ENCODE measurements around the gene SOX18. TPM values are rescaled to one million over a fixed set of nuclear protein-coding genes. Genes with fewer than 3 reads are reported as not detected.
A peak's percentile ranks its signal among the peaks of the same experiment; 100 is the strongest.

Gene SOX18
- total and polyA plus RNA-seq, 2 donors (not counting 1 experiment from before 2014, with no cell fraction given) = not detected

DNA sequence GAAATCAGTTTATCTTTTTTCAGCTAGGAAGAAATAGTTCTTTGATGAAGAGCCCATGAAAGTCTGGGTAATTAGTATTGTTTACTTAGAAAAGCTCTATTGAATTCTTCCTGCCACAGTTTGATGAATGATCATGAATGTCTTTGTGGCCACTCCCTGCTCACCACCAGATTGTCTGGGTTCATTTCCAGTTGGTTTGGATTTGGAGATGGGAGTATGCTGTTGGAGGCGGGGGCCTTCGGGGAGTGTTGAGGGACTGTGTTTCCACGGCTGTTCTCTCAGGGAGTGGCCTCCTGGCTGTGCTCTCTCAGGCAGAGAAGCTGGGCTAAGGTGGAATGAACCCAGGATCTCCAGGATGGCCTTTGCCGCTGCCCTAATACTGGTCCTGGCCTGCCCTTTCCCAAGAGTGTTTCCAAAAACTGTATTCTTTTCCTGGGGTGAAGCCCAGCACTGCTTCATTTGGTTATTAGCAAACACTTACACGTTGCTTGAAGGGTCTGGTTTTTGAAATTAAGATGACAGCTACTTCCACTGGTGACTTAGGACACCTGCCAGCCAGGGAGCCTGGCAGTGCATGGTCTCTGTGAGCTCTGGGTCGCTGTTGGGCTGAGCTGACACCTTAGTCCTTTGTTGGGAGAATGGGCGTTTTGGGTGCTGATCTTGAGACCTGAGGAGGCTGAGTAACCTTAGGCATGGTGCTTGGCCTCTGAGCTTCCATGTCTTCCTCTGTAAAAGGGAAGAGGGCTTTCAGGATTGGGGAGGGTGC lies 45.3 kb downstream of the SOX18 start:
- H2AFZ ChIP-seq (ENCODE audit: low read length) = no peak overlapping the region
- TF ChIP-seq EZH2 (IDR thresholded peaks at IDR 0.05; ENCODE audit: low read length, missing control alignments) (no peak), CTCF (conservative IDR thresholded peaks at IDR 0.05 in 1 of 2, IDR thresholded peaks at IDR 0.05 in 1 of 2; ENCODE audit: low read depth in 1 of 2, low read length in 2 of 2) (no peak)
- peaks cover 17% of the 10 kb centered on the region for H3K36me3 ChIP-seq (ENCODE audit: control insufficient read depth, insufficient read depth, low read length)

DNA sequence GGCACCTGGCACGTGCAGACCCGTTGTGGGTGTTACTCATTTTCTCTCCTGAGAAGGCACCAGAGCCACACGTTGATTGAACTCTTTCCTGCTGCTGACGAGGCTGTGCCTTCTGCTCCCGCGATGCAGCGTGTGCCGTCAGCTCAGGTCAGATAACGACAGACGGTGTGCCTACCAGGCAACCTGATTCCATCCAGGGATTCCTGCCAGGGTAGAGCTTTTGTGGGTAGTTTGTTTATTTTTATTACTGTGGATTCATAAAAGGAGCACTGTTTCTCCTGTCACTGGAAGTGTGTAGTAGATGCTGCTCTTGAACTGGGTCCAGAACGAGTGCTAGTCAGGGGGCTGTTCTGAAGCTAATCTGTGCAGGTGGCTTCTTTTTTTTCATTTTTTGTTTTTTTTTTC lies 47.8 kb downstream of the SOX18 start:
- TF ChIP-seq CTCF (conservative IDR thresholded peaks at IDR 0.05 in 1 of 2, IDR thresholded peaks at IDR 0.05 in 1 of 2; ENCODE audit: low read depth in 1 of 2, low read length in 2 of 2) = no peak
- H3K4me3 ChIP-seq (replicated peaks in 1 of 4; ENCODE audit: control extremely low read depth in 1 of 4, insufficient read depth in 1 of 4, low read depth in 3 of 4, low read length in 4 of 4) = no peak overlapping the region
- H3K36me3 ChIP-seq (ENCODE audit: control insufficient read depth, insufficient read depth, low read length) = peaks cover 18% of the 10 kb centered on the region
- no peak overlapping the region for H2AFZ ChIP-seq (ENCODE audit: low read length)
- no peaks in the 10 kb centered on the region for H3K27me3 ChIP-seq (ENCODE audit: control insufficient read depth, insufficient read depth, low read length)
- no peak overlapping the region for H3K4me2 ChIP-seq (ENCODE audit: extremely low read depth, insufficient read depth, low read length)
- no peaks in the 10 kb centered on the region for H3K9me3 ChIP-seq (ENCODE audit: control insufficient read depth, insufficient read depth, low read depth, low read length)
- DNase-seq (ENCODE audit: low read depth in 2 of 2) = peak in 1 of 2 donors; percentile 54
- no peaks in the 10 kb centered on the region for H4K20me1 ChIP-seq (ENCODE audit: control insufficient read depth, extremely low read depth, insufficient read depth, low read length)
- no peak overlapping the region for H3K27ac ChIP-seq (ENCODE audit: insufficient read depth, low read length)
- peaks cover 3% of the 10 kb centered on the region for H3K4me1 ChIP-seq (ENCODE audit: control insufficient read depth, extremely low read depth, insufficient read depth, low read length)
- H3K79me2 ChIP-seq (ENCODE audit: control insufficient read depth, insufficient read depth, low read length) = no peaks in the 10 kb centered on the region
- H3K9ac ChIP-seq (ENCODE audit: insufficient read depth, low read length) = no peak overlapping the region

More for the DNA sequence above, 45.3 kb downstream of the SOX18 start:
- peaks cover 3% of the 10 kb centered on the region for H3K4me1 ChIP-seq (ENCODE audit: control insufficient read depth, extremely low read depth, insufficient read depth, low read length)
- peaks cover 4% of the 10 kb centered on the region for H3K79me2 ChIP-seq (ENCODE audit: control insufficient read depth, insufficient read depth, low read length)
- peak in 1 of 2 donors; percentile 39 for DNase-seq (ENCODE audit: low read depth in 2 of 2)
- H3K27me3 ChIP-seq (ENCODE audit: control insufficient read depth, insufficient read depth, low read length) = no peaks in the 10 kb centered on the region
- no peak overlapping the region for H3K4me2 ChIP-seq (ENCODE audit: extremely low read depth, insufficient read depth, low read length)
- no peaks in the 10 kb centered on the region for H3K9me3 ChIP-seq (ENCODE audit: control insufficient read depth, insufficient read depth, low read depth, low read length)
- no peaks in the 10 kb centered on the region for H4K20me1 ChIP-seq (ENCODE audit: control insufficient read depth, extremely low read depth, insufficient read depth, low read length)
- no peak overlapping the region for H3K4me3 ChIP-seq (replicated peaks in 1 of 4; ENCODE audit: control extremely low read depth in 1 of 4, insufficient read depth in 1 of 4, low read depth in 3 of 4, low read length in 4 of 4)
- H3K27ac ChIP-seq (ENCODE audit: insufficient read depth, low read length) = no peak overlapping the region
- H3K9ac ChIP-seq (ENCODE audit: insufficient read depth, low read length) = no peak overlapping the region

DNA sequence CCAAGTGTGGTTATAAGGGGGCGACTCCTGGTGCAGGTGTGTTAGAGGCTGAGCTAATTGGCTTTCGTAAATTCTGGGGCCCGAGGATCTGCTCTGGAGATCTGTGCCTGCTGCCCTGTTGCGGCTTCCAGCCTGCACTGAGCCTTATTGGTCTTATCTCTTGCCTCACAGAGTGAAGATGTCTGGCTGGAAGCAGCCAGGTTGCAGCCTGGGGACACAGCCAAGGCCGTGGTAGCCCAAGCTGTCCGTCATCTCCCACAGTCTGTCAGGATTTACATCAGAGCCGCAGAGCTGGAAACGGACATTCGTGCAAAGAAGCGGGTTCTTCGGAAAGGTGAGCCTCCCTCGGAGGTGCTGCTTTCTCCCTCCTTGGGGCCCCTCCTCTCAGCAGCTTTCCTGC lies 48.5 kb downstream of the SOX18 start:
- Histone ChIP-seq H3K4me3 (replicated peaks in 1 of 4; ENCODE audit: control extremely low read depth in 1 of 4, insufficient read depth in 1 of 4, low read depth in 3 of 4, low read length in 4 of 4) (no peak overlapping the region), H3K36me3 (ENCODE audit: control insufficient read depth, insufficient read depth, low read length) (peaks cover 15% of the 10 kb centered on the region), H3K4me2 (ENCODE audit: extremely low read depth, insufficient read depth, low read length) (no peak overlapping the region), H2AFZ (ENCODE audit: low read length) (no peak overlapping the region), H3K27me3 (ENCODE audit: control insufficient read depth, insufficient read depth, low read length) (no peaks in the 10 kb centered on the region), H3K27ac (ENCODE audit: insufficient read depth, low read length) (no peak overlapping the region), H3K9ac (ENCODE audit: insufficient read depth, low read length) (no peak overlapping the region), H4K20me1 (ENCODE audit: control insufficient read depth, extremely low read depth, insufficient read depth, low read length) (no peaks in the 10 kb centered on the region), H3K79me2 (ENCODE audit: control insufficient read depth, insufficient read depth, low read length) (no peaks in the 10 kb centered on the region), H3K9me3 (ENCODE audit: control insufficient read depth, insufficient read depth, low read depth, low read length) (no peaks in the 10 kb centered on the region), H3K4me1 (ENCODE audit: control insufficient read depth, extremely low read depth, insufficient read depth, low read length) (peaks cover 3% of the 10 kb centered on the region)
- DNase-seq (ENCODE audit: low read depth in 2 of 2) = peak in 1 of 2 donors; percentile 8
- TF ChIP-seq CTCF (conservative IDR thresholded peaks at IDR 0.05 in 1 of 2, IDR thresholded peaks at IDR 0.05 in 1 of 2; ENCODE audit: low read depth in 1 of 2, low read length in 2 of 2) (no peak), EZH2 (IDR thresholded peaks at IDR 0.05; ENCODE audit: low read length, missing control alignments) (no peak)

Other genes starting within 250 kb of the SOX18 start
- gene ZBTB46, start 218.4 kb downstream of the SOX18 start, total RNA-seq = 2.8 and 4.5 TPM in 2 replicates
- 0.53 and 0.96 TPM in 2 replicates for gene ZBTB46, start 218.4 kb downstream of the SOX18 start, polyA plus RNA-seq
- not detected in 2 replicates for gene ABHD16B, start 188.1 kb downstream of the SOX18 start, total RNA-seq
- gene ABHD16B, start 188.1 kb downstream of the SOX18 start, polyA plus RNA-seq = not detected in 2 replicates
- 84.2 and 123 TPM in 2 replicates for gene TPD52L2, start 184.4 kb downstream of the SOX18 start, total RNA-seq
- 212 and 227 TPM in 2 replicates for gene TPD52L2, start 184.4 kb downstream of the SOX18 start, polyA plus RNA-seq
- 35.7 and 48.9 TPM in 2 replicates for gene DNAJC5, start 154.5 kb downstream of the SOX18 start, total RNA-seq
- 29.2 and 29.6 TPM in 2 replicates for gene DNAJC5, start 154.5 kb downstream of the SOX18 start, polyA plus RNA-seq
- 20.8 and 27.9 TPM in 2 replicates for gene UCKL1, start 93.2 kb downstream of the SOX18 start, total RNA-seq
- gene UCKL1, start 93.2 kb downstream of the SOX18 start, polyA plus RNA-seq = 16.4 and 16.7 TPM in 2 replicates
- 6.4 and 8.4 TPM in 2 replicates for gene ZNF512B, start 79.7 kb downstream of the SOX18 start, total RNA-seq
- 3.5 and 3.7 TPM in 2 replicates for gene ZNF512B, start 79.7 kb downstream of the SOX18 start, polyA plus RNA-seq
- gene SAMD10, start 70.0 kb downstream of the SOX18 start, total RNA-seq = 0.77 and 0.99 TPM in 2 replicates
- 0.37 and 0.86 TPM in 2 replicates for gene SAMD10, start 70.0 kb downstream of the SOX18 start, polyA plus RNA-seq
- gene PRPF6, start 68.5 kb downstream of the SOX18 start, total RNA-seq = 52.0 and 55.2 TPM in 2 replicates
- gene PRPF6, start 68.5 kb downstream of the SOX18 start, polyA plus RNA-seq = 28.2 and 40.5 TPM in 2 replicates
- gene C20orf204, start 13.5 kb downstream of the SOX18 start, total RNA-seq = 0.26 and 0.66 TPM in 2 replicates
- 0.02 TPM in 2 replicates for gene C20orf204, start 13.5 kb downstream of the SOX18 start, polyA plus RNA-seq
- gene TCEA2, start 13.6 kb upstream of the SOX18 start, total RNA-seq = 23.9 and 25.2 TPM in 2 replicates
- gene TCEA2, start 13.6 kb upstream of the SOX18 start, polyA plus RNA-seq = 12.7 and 17.1 TPM in 2 replicates
- 9.1 and 11.6 TPM in 2 replicates for gene RGS19, start 29.9 kb upstream of the SOX18 start, total RNA-seq
- 5.5 and 5.8 TPM in 2 replicates for gene RGS19, start 29.9 kb upstream of the SOX18 start, polyA plus RNA-seq
- 2.6 and 4.1 TPM in 2 replicates for gene OPRL1, start 30.4 kb upstream of the SOX18 start, total RNA-seq
- 0.17 and 0.49 TPM in 2 replicates for gene OPRL1, start 30.4 kb upstream of the SOX18 start, polyA plus RNA-seq
- not detected in 2 replicates for gene LKAAEAR1, start 34.8 kb upstream of the SOX18 start, total RNA-seq
- gene LKAAEAR1, start 34.8 kb upstream of the SOX18 start, polyA plus RNA-seq = not detected in 2 replicates
- gene NPBWR2, start 57.9 kb upstream of the SOX18 start, total RNA-seq = not detected in 2 replicates
- gene NPBWR2, start 57.9 kb upstream of the SOX18 start, polyA plus RNA-seq = not detected in 2 replicates
- not detected in 2 replicates for gene MYT1, start 114.8 kb upstream of the SOX18 start, total RNA-seq
- gene MYT1, start 114.8 kb upstream of the SOX18 start, polyA plus RNA-seq = not detected in 2 replicates
- 39.5 and 68.8 TPM in 2 replicates for gene PCMTD2, start 206.1 kb upstream of the SOX18 start, total RNA-seq
- gene PCMTD2, start 206.1 kb upstream of the SOX18 start, polyA plus RNA-seq = 28.8 and 42.9 TPM in 2 replicates

Measured in fibroblast of lung (primary cell).